H9 (cell line): ENCODE measurements around the gene ATP13A1. TPM values are rescaled to one million over a fixed set of nuclear protein-coding genes. Genes with fewer than 3 reads are reported as not detected.

Experiments
- DNase-seq: peaks from one replicate; pipeline ENCODE4 v3.0.0-alpha.2; 2017
- H2AFZ ChIP-seq: one replicate; pipeline ENCODE4 v1.6.1; 2013; ENCODE audit warnings: mild to moderate bottlenecking, low read length, control low read depth, moderate library complexity
- H2AK5ac ChIP-seq: 2 replicates; pipeline ENCODE4 v1.6.1; 2013; ENCODE audit warnings: low read length, control low read depth, mixed read lengths; ENCODE audit not compliant: insufficient read length
- H2BK120ac ChIP-seq: one replicate; pipeline ENCODE4 v1.6.1; 2013; ENCODE audit warnings: low read depth, mild to moderate bottlenecking, low read length, control low read depth, inconsistent platforms; ENCODE audit not compliant: poor library complexity, severe bottlenecking
- H2BK12ac ChIP-seq: 2 replicates; pipeline ENCODE4 v1.6.1; 2013; ENCODE audit warnings: low read length, control low read depth, mixed read lengths, low read depth; ENCODE audit not compliant: insufficient read length
- H2BK15ac ChIP-seq: 2 replicates; pipeline ENCODE4 v1.6.1; 2013; ENCODE audit warnings: low read depth, low read length, control low read depth
- H2BK20ac ChIP-seq: one replicate; pipeline ENCODE4 v1.6.1; 2013; ENCODE audit warnings: low read depth, mild to moderate bottlenecking, low read length, control low read depth, inconsistent platforms; ENCODE audit not compliant: poor library complexity, severe bottlenecking
- H2BK5ac ChIP-seq: 2 replicates; pipeline ENCODE4 v1.6.1; 2013; ENCODE audit warnings: low read length, control low read depth, mixed read lengths; ENCODE audit not compliant: insufficient read length
- H3K14ac ChIP-seq: 2 replicates; pipeline ENCODE4 v1.6.1; 2013; ENCODE audit warnings: low read length, control low read depth; ENCODE audit not compliant: insufficient read depth
- H3K18ac ChIP-seq: 2 replicates; pipeline ENCODE4 v1.6.1; 2013; ENCODE audit warnings: low read depth, mild to moderate bottlenecking, mixed read lengths, low read length, control low read depth; ENCODE audit not compliant: insufficient read length
- H3K23ac ChIP-seq: 2 replicates; pipeline ENCODE4 v1.6.1; 2013; ENCODE audit warnings: low read length, control low read depth, mixed read lengths, low read depth; ENCODE audit not compliant: insufficient read length
- H3K23me2 ChIP-seq: 2 replicates; pipeline ENCODE4 v1.6.1; 2013; ENCODE audit warnings: low read depth, mild to moderate bottlenecking, mixed read lengths, low read length, control low read depth; ENCODE audit not compliant: insufficient read length, poor library complexity, severe bottlenecking
- H3K27ac ChIP-seq: 2 replicates; pipeline ENCODE4 v1.5.1; 2013; ENCODE audit warnings: low read length, control low read depth, mixed read lengths, low read depth; ENCODE audit not compliant: insufficient read length
- H3K27me3 ChIP-seq: 2 replicates; pipeline ENCODE4 v1.6.1; 2013; ENCODE audit warnings: low read length, control low read depth, inconsistent platforms; ENCODE audit not compliant: insufficient read depth
- H3K4ac ChIP-seq: 2 replicates; pipeline ENCODE4 v1.6.1; 2013; ENCODE audit warnings: low read depth, mild to moderate bottlenecking, control low read depth, inconsistent platforms, low read length, moderate library complexity
- H3K4me1 ChIP-seq: 2 replicates; pipeline ENCODE4 v1.6.1; 2013; ENCODE audit warnings: low read length, control low read depth, inconsistent platforms; ENCODE audit not compliant: insufficient read depth
- H3K4me2 ChIP-seq: 2 replicates; pipeline ENCODE4 v1.6.1; 2013; ENCODE audit warnings: low read length, control low read depth, mixed read lengths; ENCODE audit not compliant: insufficient read length, insufficient read depth
- H3K56ac ChIP-seq: 2 replicates; pipeline ENCODE4 v1.6.1; 2013; ENCODE audit warnings: low read depth, mild to moderate bottlenecking, mixed read lengths, low read length, control low read depth; ENCODE audit not compliant: insufficient read length
- H3K79me1 ChIP-seq: 2 replicates; pipeline ENCODE4 v1.6.1; 2013; ENCODE audit warnings: low read depth, mild to moderate bottlenecking, moderate library complexity, low read length, control low read depth, inconsistent platforms; ENCODE audit not compliant: insufficient read depth, poor library complexity, severe bottlenecking
- H3K79me2 ChIP-seq: 2 replicates; pipeline ENCODE4 v1.6.1; 2013; ENCODE audit warnings: low read length, control low read depth, inconsistent platforms; ENCODE audit not compliant: insufficient read depth
- H3K9ac ChIP-seq: 2 replicates; pipeline ENCODE4 v1.6.1; 2013; ENCODE audit warnings: low read length, control low read depth, mixed read lengths; ENCODE audit not compliant: insufficient read length; ENCODE audit errors: extremely low read depth
- H3K9me3 ChIP-seq: one replicate; pipeline ENCODE4 v1.6.1; 2013; ENCODE audit warnings: low read depth, low read length, inconsistent platforms; ENCODE audit not compliant: control insufficient read depth
- H3T11ph ChIP-seq: one replicate; pipeline ENCODE4 v1.6.1; 2013; ENCODE audit warnings: mild to moderate bottlenecking, low read length, control low read depth, inconsistent platforms
- H4K20me1 ChIP-seq: one replicate; pipeline ENCODE4 v1.6.1; 2013; ENCODE audit not compliant: control insufficient read depth, insufficient read length, insufficient read depth
- H4K5ac ChIP-seq: 2 replicates; pipeline ENCODE4 v1.6.1; 2013; ENCODE audit warnings: low read depth, mild to moderate bottlenecking, mixed read lengths, low read length, control low read depth; ENCODE audit not compliant: insufficient read length
- H4K8ac ChIP-seq: replicated peaks from 2 replicates; pipeline ENCODE4 v1.6.1; 2013; ENCODE audit warnings: low read length, control low read depth, mixed read lengths, low read depth; ENCODE audit not compliant: insufficient read length
- H4K91ac ChIP-seq: 2 replicates; pipeline ENCODE4 v1.6.1; 2013; ENCODE audit warnings: low read depth, mild to moderate bottlenecking, moderate library complexity, mixed read lengths, low read length, control low read depth; ENCODE audit not compliant: insufficient read length
- H3K27ac Mint-ChIP-seq, 3 experiments: 2 replicates in 2 of 3; 3 replicates in 1 of 3; pipeline ENCODE4 v1.8.0; 2020 to 2021; ENCODE audit warnings: mixed read lengths in 3 of 3, mild to moderate bottlenecking in 1 of 3, moderate library complexity in 1 of 3
- H3K27me3 Mint-ChIP-seq: 2 replicates; pipeline ENCODE4 v1.8.0; 2021; ENCODE audit warnings: low read depth, mild to moderate bottlenecking, moderate library complexity, mixed read lengths
- H3K36me3 Mint-ChIP-seq, 3 experiments: 2 replicates in 2 of 3; 3 replicates in 1 of 3; pipeline ENCODE4 v1.8.0; 2020 to 2021; ENCODE audit warnings: low read depth in 3 of 3, mixed read lengths in 3 of 3; ENCODE audit not compliant: insufficient read depth in 1 of 3
- H3K4me1 Mint-ChIP-seq, 2 experiments: 2 replicates each; pipeline ENCODE4 v1.8.0; 2020; ENCODE audit warnings: mixed read lengths in 2 of 2
- H3K4me3 Mint-ChIP-seq, 2 experiments: 2 replicates in 1 of 2; 3 replicates in 1 of 2; pipeline ENCODE4 v1.8.0; 2020 to 2021; ENCODE audit warnings: mild to moderate bottlenecking in 2 of 2, mixed read lengths in 2 of 2, moderate library complexity in 1 of 2
- H3K9me3 Mint-ChIP-seq, 2 experiments: 2 replicates in 1 of 2; 3 replicates in 1 of 2; pipeline ENCODE4 v1.8.0; 2020; ENCODE audit warnings: mild to moderate bottlenecking in 2 of 2, mixed read lengths in 2 of 2, moderate library complexity in 1 of 2
- WGBS: extraction: QIAGEN DNeasy Blood & Tissue Kit; methylation state at CpG from one replicate; pipeline ENCODE4 v1.1.7; 2013; ENCODE audit warnings: missing lambda C conversion rate, low lambda C conversion rate, mixed read lengths; ENCODE audit not compliant: insufficient read length; ENCODE audit errors: extremely low coverage; 5-methylcytosine and 5-hydroxymethylcytosine counted together
- total RNA-seq: library from RNA; stranded (reverse); gene quantifications from 2 replicates; pipeline ENCODE4 v1.2.1, GENCODE V29; 2021
- TF ChIP-seq, protein P1 (sequence below): fragments of 200-600 bp; sonication (generic); conservative IDR thresholded peaks from 3 replicates; pipeline ENCODE4 v1.8.0; 2021; ENCODE audit warnings: antibody characterized with exemption, mild to moderate bottlenecking

Gene ATP13A1
- total RNA-seq, 1 experiment from 2014 or later: 67.8 TPM

DNA sequence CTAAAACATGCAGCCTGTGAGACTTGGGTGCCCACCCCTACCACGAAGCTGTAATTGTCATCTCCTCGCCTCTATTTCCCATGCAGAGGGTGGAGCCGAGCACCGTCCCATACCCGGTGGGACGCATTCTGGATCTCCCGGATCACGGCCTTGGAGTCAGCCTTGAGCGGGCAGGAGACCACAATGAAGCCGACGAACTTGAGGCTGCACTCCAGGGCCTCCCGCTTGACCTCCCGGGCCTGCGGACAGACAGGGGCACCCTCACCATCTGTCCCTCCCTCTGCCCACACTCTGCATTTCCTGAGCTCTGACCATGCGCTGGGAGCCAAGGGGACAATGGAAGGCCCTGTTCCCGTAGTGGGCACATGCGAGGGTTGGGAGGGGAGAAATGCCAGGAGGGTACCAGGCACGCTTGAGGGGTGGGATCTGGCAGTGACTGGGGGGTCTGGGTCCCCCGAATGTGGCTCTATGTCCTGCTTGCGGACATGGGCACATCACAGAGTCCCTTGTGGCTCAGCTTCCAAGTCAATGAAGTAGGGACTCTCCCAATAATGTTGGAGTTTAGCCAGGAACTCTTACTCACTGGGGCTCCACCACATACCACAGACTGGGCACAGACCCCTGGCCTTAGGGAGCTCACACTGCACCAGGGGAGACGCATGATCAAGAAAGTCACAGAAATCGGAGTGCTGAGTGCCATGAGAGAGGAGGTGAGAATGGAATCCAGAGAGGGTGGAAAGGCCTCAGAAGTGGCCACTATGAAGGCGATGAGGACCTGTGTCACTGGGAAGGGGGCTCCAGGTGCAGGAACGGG lies 10.8 kb downstream of the ATP13A1 start:
- Histone ChIP-seq H3K9me3 (no peaks in the 10 kb centered on the region), H3K27me3 (no peaks in the 10 kb centered on the region), H3K79me1 (no peaks in the 10 kb centered on the region), H4K5ac (no peak overlapping the region), H2BK20ac (no peak overlapping the region), H2AK5ac (no peak overlapping the region), H2AFZ (no peak overlapping the region), H4K20me1 (no peaks in the 10 kb centered on the region), H4K91ac (no peak overlapping the region), H3K23ac (no peak overlapping the region), H3K9ac (no peak overlapping the region), H2BK5ac (no peak overlapping the region), H3K4me1 (no peaks in the 10 kb centered on the region), H3T11ph (no peak overlapping the region), H4K8ac (no peak overlapping the region), H3K27ac (no peak overlapping the region), H2BK120ac (no peak overlapping the region), H3K4ac (no peak overlapping the region), H3K56ac (no peak overlapping the region), H3K79me2 (no peaks in the 10 kb centered on the region), H3K18ac (no peak overlapping the region), H3K23me2 (no peaks in the 10 kb centered on the region), H2BK12ac (no peak overlapping the region), H2BK15ac (no peak overlapping the region), H3K4me2 (no peak overlapping the region), H3K14ac (no peak overlapping the region)
- Mint-ChIP-seq H3K27ac (no peak overlapping the region), H3K9me3 (no peaks in the 10 kb centered on the region), H3K4me3 (no peak overlapping the region; a peak in 1 of 5 replicates), H3K36me3 (peaks cover 40 to 95% (median 83%) of the 10 kb centered on the region in 3 experiments), H3K27me3 (no peaks in the 10 kb centered on the region; the same call in 1 of the 2 replicates), H3K4me1 (no peaks in the 10 kb centered on the region)
- no peak for DNase-seq
- WGBS: no CpG with 5 or more reads among the region's 24 CpGs
- TF ChIP-seq, protein P1, sequence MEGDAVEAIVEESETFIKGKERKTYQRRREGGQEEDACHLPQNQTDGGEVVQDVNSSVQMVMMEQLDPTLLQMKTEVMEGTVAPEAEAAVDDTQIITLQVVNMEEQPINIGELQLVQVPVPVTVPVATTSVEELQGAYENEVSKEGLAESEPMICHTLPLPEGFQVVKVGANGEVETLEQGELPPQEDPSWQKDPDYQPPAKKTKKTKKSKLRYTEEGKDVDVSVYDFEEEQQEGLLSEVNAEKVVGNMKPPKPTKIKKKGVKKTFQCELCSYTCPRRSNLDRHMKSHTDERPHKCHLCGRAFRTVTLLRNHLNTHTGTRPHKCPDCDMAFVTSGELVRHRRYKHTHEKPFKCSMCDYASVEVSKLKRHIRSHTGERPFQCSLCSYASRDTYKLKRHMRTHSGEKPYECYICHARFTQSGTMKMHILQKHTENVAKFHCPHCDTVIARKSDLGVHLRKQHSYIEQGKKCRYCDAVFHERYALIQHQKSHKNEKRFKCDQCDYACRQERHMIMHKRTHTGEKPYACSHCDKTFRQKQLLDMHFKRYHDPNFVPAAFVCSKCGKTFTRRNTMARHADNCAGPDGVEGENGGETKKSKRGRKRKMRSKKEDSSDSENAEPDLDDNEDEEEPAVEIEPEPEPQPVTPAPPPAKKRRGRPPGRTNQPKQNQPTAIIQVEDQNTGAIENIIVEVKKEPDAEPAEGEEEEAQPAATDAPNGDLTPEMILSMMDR: no peak
